Iris pigment epithelial cell (primary cell): ENCODE results near the gene MCUR1.
"Not testable (repeated sequence)": the region's sequence is repeated elsewhere in the genome, so short reads cannot be mapped to it uniquely, and the experiment has no call there.

Source experiments
- DNase-seq: peaks from one replicate; pipeline ENCODE4 v3.0.0-alpha.2; 2011; ENCODE audit warnings: low read depth

Gene MCUR1

GRCh38 chr6:13828656-13829301, 14.4 kb upstream of the MCUR1 start:
- DNase-seq = not testable (repeated sequence)

GRCh38 chr6:13827032-13827431, 12.7 kb upstream of the MCUR1 start:
- DNase-seq = no peak

- no peak for DNase-seq
Observed at GRCh38 chr6:13825871-13826270, 11.5 kb upstream of the MCUR1 start.

GRCh38 chr6:13818341-13818740, 4.0 kb upstream of the MCUR1 start:
- no peak for DNase-seq

- no peak for DNase-seq
Observed at GRCh38 chr6:13814938-13815575, 700 bp upstream of the MCUR1 start.

- peak; percentile 58 for DNase-seq
Observed at GRCh38 chr6:13813621-13814175, 659 bp downstream of the MCUR1 start.

GRCh38 chr6:13813026-13813425, 1.3 kb downstream of the MCUR1 start:
- DNase-seq = no peak

- no peak for DNase-seq
Observed at GRCh38 chr6:13812359-13812642, 2.1 kb downstream of the MCUR1 start.

- DNase-seq = no peak
Observed at GRCh38 chr6:13811627-13812358, 2.6 kb downstream of the MCUR1 start.

GRCh38 chr6:13810688-13811446, 3.5 kb downstream of the MCUR1 start:
- no peak for DNase-seq

- no peak for DNase-seq
Observed at GRCh38 chr6:13808801-13809200, 5.6 kb downstream of the MCUR1 start.

- DNase-seq = peak; percentile 31
Observed at GRCh38 chr6:13807696-13808095, 6.7 kb downstream of the MCUR1 start.

- no peak for DNase-seq
Observed at GRCh38 chr6:13803581-13803980, 10.8 kb downstream of the MCUR1 start.

GRCh38 chr6:13800615-13801014, 13.7 kb downstream of the MCUR1 start:
- DNase-seq = no peak

GRCh38 chr6:13796781-13797180, 17.6 kb downstream of the MCUR1 start:
- no peak for DNase-seq

GRCh38 chr6:13795041-13795750, 19.2 kb downstream of the MCUR1 start:
- DNase-seq = peak; percentile 74

GRCh38 chr6:13794184-13794583, 20.2 kb downstream of the MCUR1 start:
- DNase-seq = peak; percentile 34

GRCh38 chr6:13789746-13790145, 24.6 kb downstream of the MCUR1 start:
- no peak for DNase-seq

GRCh38 chr6:13788820-13789219, 25.5 kb downstream of the MCUR1 start:
- no peak for DNase-seq

- peak; percentile 63 for DNase-seq
Observed at GRCh38 chr6:13787137-13787536, 27.2 kb downstream of the MCUR1 start.

- DNase-seq = not testable (repeated sequence)
Observed at GRCh38 chr6:13780162-13780561, 34.2 kb downstream of the MCUR1 start.

- no peak for DNase-seq
Observed at GRCh38 chr6:13778028-13778427, 36.3 kb downstream of the MCUR1 start.
